OCI-LY1 (cell line): ENCODE results near the gene COL9A3.

Experiments
- EZH2 ChIP-seq: fragments of 200-600 bp; sonication (generic), shearing (Covaris generic); IDR thresholded peaks from 2 replicates; pipeline ENCODE4 v1.8.0; 2017; ENCODE audit warnings: borderline replicate concordance, mixed run types, mild to moderate bottlenecking, antibody characterized with exemption, low read length, moderate library complexity, mixed read lengths
- TF ChIP-seq, protein P1 (sequence below): fragments of 200-600 bp; sonication (generic), shearing (Covaris generic); IDR thresholded peaks from 2 replicates; pipeline ENCODE4 v1.5.1; 2017; ENCODE audit warnings: mild to moderate bottlenecking, antibody characterized with exemption, low read length, moderate library complexity, mixed read lengths

DNA sequence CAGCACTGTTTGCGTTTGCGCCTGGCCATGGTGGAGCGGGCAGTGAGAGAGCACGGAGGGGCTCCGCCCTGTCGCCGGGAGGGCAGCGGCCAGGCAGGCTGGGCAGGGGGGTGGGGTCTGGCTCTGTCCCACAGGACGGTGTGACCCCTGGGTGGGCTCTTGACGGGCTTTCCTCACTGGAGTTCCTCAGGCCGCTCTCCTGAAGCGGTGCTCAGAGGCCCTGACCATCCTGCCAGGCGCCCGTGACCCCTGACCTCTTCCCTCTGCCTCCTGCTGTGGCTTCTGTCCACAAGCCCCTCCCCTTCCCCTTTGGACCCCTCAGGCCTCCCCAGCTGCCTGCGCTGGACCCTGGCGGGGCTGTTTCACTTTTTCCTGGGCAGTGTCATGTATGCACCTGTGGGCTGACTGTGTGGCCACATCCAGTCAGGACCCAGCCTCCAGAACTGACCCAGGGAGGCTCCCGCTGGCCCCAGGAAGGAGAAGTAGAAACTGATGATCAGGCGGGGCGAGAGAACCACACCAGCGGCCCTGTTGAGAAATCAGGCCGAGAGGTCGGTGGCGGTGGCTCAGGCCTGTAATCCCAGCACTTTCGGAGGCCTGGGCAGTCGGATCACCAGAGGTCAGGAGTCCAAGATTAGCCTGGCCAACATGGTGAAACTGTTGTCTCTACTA is 11.0 kb upstream of the COL9A3 start:
- TF ChIP-seq EZH2: no peak
- TF ChIP-seq, protein P1, sequence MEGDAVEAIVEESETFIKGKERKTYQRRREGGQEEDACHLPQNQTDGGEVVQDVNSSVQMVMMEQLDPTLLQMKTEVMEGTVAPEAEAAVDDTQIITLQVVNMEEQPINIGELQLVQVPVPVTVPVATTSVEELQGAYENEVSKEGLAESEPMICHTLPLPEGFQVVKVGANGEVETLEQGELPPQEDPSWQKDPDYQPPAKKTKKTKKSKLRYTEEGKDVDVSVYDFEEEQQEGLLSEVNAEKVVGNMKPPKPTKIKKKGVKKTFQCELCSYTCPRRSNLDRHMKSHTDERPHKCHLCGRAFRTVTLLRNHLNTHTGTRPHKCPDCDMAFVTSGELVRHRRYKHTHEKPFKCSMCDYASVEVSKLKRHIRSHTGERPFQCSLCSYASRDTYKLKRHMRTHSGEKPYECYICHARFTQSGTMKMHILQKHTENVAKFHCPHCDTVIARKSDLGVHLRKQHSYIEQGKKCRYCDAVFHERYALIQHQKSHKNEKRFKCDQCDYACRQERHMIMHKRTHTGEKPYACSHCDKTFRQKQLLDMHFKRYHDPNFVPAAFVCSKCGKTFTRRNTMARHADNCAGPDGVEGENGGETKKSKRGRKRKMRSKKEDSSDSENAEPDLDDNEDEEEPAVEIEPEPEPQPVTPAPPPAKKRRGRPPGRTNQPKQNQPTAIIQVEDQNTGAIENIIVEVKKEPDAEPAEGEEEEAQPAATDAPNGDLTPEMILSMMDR: no peak
